ENCODE measurements around the gene CIT.

- TF ChIP-seq CTCF (IDR thresholded peaks at IDR 0.05), result no peak
- no peak for TF ChIP-seq POLR2A (IDR thresholded peaks at IDR 0.05)
Observed at GRCh38 chr12:119877639-119877948, 474 bp upstream of the CIT start.
